Fibroblast of pulmonary artery (primary cell): ENCODE measurements around the gene BRMS1.
A peak's percentile ranks its signal among the peaks of the same experiment; 100 is the strongest.
"Not testable (repeated sequence)": the region's sequence is repeated elsewhere in the genome, so short reads cannot be mapped to it uniquely, and the experiment has no call there.

Experiments
- DNase-seq: peaks from one replicate; pipeline ENCODE4 v3.0.0-alpha.2; 2010; ENCODE audit warnings: low read depth
- H3K4me3 ChIP-seq: replicated peaks from 2 replicates; pipeline ENCODE4 v1.5.1; 2011; ENCODE audit warnings: low read depth, mild to moderate bottlenecking, control low read depth, low read length, moderate library complexity
- TF ChIP-seq, protein P1 (sequence below): IDR thresholded peaks from 2 replicates; pipeline ENCODE4 v1.5.1; 2011; ENCODE audit warnings: mild to moderate bottlenecking, control low read depth, low read length, inconsistent platforms; ENCODE audit errors: missing control alignments

BRMS1 gene

DNA sequence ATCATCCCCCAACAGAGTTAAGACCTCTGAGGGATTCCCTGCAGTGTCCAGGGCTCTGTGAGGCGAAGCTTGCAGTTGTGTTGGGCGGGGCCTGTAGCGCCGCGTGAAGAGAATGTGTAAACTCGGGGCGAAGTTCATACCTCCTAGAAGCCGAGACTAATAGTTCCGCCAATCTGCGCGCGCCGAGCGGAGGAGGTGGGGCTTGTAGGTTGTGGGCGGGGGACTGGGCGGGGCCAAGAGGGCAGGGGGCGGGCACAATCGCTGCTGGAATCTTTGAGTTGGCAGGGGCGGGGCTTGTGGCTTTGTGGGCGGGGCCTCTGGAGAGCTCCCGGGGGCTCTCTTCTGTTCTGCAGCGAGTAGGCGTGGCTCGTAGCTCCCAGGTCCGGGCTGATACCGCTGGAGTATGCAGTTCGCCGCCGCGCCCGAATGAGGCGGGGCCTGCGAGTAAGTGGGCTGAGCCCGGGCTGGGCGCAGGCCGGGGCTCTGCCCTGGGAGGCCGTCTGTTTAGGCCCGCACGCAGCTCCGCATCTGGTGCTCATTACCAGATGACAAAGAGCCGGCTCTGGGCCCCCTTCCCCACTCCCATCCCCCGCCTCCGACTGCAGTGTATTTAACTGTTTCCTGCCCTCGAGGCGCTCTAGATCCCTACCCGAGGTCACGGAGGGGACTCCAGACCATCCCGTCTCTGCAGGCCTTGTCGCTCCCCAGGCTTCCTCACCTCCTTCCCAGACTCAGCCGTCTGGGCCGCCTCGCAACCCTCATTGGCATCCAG, 32.2 kb downstream of the BRMS1 start:
- peak overlapping the region; percentile 60 for H3K4me3 ChIP-seq
- TF ChIP-seq, protein P1, sequence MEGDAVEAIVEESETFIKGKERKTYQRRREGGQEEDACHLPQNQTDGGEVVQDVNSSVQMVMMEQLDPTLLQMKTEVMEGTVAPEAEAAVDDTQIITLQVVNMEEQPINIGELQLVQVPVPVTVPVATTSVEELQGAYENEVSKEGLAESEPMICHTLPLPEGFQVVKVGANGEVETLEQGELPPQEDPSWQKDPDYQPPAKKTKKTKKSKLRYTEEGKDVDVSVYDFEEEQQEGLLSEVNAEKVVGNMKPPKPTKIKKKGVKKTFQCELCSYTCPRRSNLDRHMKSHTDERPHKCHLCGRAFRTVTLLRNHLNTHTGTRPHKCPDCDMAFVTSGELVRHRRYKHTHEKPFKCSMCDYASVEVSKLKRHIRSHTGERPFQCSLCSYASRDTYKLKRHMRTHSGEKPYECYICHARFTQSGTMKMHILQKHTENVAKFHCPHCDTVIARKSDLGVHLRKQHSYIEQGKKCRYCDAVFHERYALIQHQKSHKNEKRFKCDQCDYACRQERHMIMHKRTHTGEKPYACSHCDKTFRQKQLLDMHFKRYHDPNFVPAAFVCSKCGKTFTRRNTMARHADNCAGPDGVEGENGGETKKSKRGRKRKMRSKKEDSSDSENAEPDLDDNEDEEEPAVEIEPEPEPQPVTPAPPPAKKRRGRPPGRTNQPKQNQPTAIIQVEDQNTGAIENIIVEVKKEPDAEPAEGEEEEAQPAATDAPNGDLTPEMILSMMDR, result no peak
- peak; percentile 99 for DNase-seq

DNA sequence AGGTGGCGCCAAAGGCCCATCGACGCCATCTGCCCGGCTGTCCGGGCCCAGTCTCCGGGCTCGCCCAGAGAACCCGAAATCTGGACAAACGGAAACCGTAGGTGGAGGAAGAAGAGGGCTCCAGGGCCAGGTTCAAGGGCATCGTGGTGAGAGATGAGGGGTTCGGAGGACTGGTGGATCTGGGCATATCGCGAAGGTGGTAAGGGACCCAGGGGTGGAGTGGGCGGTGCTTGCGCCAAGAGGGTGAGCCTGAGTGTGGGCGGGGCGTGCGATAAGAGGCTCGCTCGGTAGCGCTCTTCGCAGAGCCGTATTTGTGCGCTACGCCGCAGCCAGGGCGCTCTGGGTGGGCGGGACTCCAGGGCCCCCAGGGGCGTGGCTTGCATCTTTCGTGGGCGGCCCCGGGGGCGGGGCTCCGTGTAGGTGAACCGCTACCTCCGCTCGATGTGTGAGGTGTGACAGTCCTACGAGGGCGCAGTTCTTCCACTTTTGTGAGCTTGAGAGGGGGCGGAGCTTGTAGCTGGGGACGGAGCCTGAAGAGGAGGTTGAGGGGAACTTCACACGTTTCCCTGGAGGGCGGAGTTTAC, 32.8 kb downstream of the BRMS1 start:
- peak; percentile 95 for DNase-seq
- peak overlapping the region; percentile 60 for H3K4me3 ChIP-seq
- TF ChIP-seq, protein P1, result peak; percentile 84

DNA sequence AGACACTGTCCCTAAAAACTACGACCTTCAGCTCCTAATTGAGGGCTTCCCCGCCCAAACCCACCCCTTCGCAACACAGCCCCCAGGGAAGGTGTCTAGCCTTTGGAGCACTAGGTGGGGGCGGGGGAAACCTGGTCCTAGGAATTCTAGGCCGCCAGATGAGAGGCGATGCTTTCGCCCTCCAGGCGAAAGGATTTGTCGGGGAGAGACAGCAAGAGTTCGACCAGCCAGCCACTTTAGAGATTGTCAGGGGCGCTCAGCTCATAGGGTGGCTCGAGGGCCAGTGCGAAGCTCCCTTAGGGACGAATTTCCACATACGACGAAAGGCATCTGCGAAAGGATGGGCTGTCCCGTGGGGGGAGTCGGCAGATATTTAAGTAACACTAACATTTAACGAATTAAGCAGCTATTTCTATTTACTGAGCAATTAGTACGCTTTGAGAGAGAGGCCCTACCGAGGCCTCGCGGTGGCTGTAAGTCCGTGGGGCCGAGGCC, 33.4 kb downstream of the BRMS1 start:
- DNase-seq, result no peak
- TF ChIP-seq, protein P1, result no peak
- peak overlapping the region; percentile 60 for H3K4me3 ChIP-seq

GRCh38 chr11:66310803-66311440, 34.0 kb downstream of the BRMS1 start:
- not testable (repeated sequence) for DNase-seq, H3K4me3 ChIP-seq

DNA sequence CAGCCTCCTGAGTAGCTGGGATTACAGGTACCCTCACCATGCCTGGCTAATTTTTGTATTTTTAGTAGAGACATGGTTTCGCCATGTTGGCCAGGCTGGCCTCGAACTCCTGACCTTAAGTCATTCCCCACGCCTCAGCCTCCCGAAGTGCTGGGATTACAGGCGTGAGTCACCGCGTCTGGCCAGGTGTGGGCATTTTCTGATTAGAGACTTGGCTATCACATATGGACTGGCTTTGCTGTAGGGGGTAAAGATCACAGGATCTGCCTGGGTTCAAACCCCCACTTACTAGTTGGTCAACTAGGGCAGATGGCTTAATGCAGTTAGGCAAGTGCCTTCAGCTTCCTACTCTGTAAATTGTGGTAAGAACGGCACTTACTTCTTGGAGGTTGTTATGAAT, 34.6 kb downstream of the BRMS1 start:
- TF ChIP-seq, protein P1, result no peak
- no peak for DNase-seq

GRCh38 chr11:66309475-66309874, 35.4 kb downstream of the BRMS1 start:
- DNase-seq, result no peak
- no peak overlapping the region for H3K4me3 ChIP-seq
- TF ChIP-seq, protein P1, result no peak

More for the DNA sequence above, 34.6 kb downstream of the BRMS1 start:
- H3K4me3 ChIP-seq, result no peak overlapping the region

DNA sequence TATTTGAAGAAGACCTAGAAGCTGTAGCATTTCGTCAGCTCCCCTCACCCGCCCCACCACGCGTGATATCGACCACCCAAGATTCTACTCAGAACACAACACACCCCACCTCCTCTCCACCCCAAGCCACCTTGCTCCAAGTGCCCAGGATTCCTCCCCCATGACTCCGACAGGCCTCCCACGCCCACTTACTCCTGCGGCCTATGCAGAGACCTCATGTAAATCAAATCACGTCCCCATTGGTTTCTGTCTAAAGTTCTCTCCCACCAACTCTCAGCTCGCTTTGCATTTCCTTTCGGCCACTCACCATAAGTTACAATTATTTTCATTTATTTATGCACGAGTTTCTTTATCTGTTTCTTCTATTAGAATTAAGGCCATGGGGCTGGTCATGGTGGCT, 42.2 kb downstream of the BRMS1 start:
- no peak overlapping the region for H3K4me3 ChIP-seq
- DNase-seq, result no peak
- TF ChIP-seq, protein P1, result no peak
